IMR-90 (cell line): ENCODE measurements around the gene EXOC6. TPM values are rescaled to one million over a fixed set of nuclear protein-coding genes. Genes with fewer than 3 reads are reported as not detected.

Source experiments
- ATAC-seq: fragments of 200-7000 bp; cut with Tn5 transposase; 2 replicates; pipeline ENCODE4 v1.9.1; 2020; ENCODE audit warnings: low read depth, mild to moderate bottlenecking, moderate library complexity
- BruUV-seq: library from RNA; stranded (reverse); fragments of 400-500 nt; replicated peaks from 2 replicates; lab custom pipeline; 2021; lab: Mats Ljungman, UMichigan
- CTCF ChIA-PET: fragments of 300-600 bp; formaldehyde crosslinking; extraction: SDS; loops from one replicate; lab custom pipeline; 2021; ENCODE audit warnings: antibody characterized with exemption; lab: Yijun Ruan, JAX
- POLR2A ChIA-PET: fragments of 300-600 bp; sonication (Branson Sonifier 250); formaldehyde crosslinking; loops from one replicate; lab custom pipeline; 2022; ENCODE audit warnings: antibody characterized with exemption; ENCODE audit not compliant: unreplicated experiment; lab: Charles Lee
- DNase-seq: peaks from one replicate; pipeline ENCODE4 v3.0.0; 2013
- H2AFZ ChIP-seq: replicated peaks from 2 replicates; pipeline ENCODE3; 2013; ENCODE audit warnings: low read length, mild to moderate bottlenecking; ENCODE audit not compliant: poor library complexity
- H2AK5ac ChIP-seq: 2 replicates; pipeline ENCODE4 v1.6.1; 2013; ENCODE audit warnings: low read depth, low read length, inconsistent platforms
- H2AK9ac ChIP-seq: replicated peaks from 2 replicates; pipeline ENCODE3; 2013; ENCODE audit warnings: mild to moderate bottlenecking, low read depth, low read length, moderate library complexity; ENCODE audit not compliant: poor library complexity
- H2BK120ac ChIP-seq: 2 replicates; pipeline ENCODE4 v1.6.1; 2013; ENCODE audit warnings: low read depth, low read length, inconsistent platforms
- H2BK15ac ChIP-seq: 3 replicates; pipeline ENCODE4 v1.6.1; 2013; ENCODE audit warnings: low read depth, low read length, inconsistent platforms
- H2BK20ac ChIP-seq: 2 replicates; pipeline ENCODE4 v1.6.1; 2013; ENCODE audit warnings: low read depth, mild to moderate bottlenecking, inconsistent platforms, low read length, moderate library complexity
- H2BK5ac ChIP-seq: 2 replicates; pipeline ENCODE4 v1.6.1; 2013; ENCODE audit warnings: mild to moderate bottlenecking, low read depth, low read length, inconsistent platforms; ENCODE audit not compliant: poor library complexity, severe bottlenecking
- H3K14ac ChIP-seq: replicated peaks from 2 replicates; pipeline ENCODE4 v1.6.1; 2013; ENCODE audit warnings: low read depth, low read length, inconsistent platforms
- H3K18ac ChIP-seq: 2 replicates; pipeline ENCODE4 v1.6.1; 2013; ENCODE audit warnings: low read depth, low read length, control low read depth
- H3K23ac ChIP-seq: 2 replicates; pipeline ENCODE4 v1.6.1; 2013; ENCODE audit warnings: low read depth, low read length, inconsistent platforms
- H3K27ac ChIP-seq: 2 replicates; pipeline ENCODE4 v1.5.1; 2013; ENCODE audit warnings: mild to moderate bottlenecking, control low read depth, low read length; ENCODE audit not compliant: insufficient read depth
- H3K27me3 ChIP-seq: 2 replicates; pipeline ENCODE4 v1.6.1; 2013; ENCODE audit warnings: low read length; ENCODE audit not compliant: control insufficient read depth, insufficient read depth
- H3K36me3 ChIP-seq: 2 replicates; pipeline ENCODE4 v1.6.1; 2013; ENCODE audit warnings: low read length, mixed read lengths; ENCODE audit not compliant: control insufficient read depth, insufficient read depth
- H3K4ac ChIP-seq: 2 replicates; pipeline ENCODE4 v1.6.1; 2013; ENCODE audit warnings: low read depth, low read length, inconsistent platforms
- H3K4me1 ChIP-seq: 2 replicates; pipeline ENCODE4 v1.6.1; 2013; ENCODE audit warnings: low read length, mixed read lengths; ENCODE audit not compliant: control insufficient read depth, insufficient read depth
- H3K4me2 ChIP-seq: 2 replicates; pipeline ENCODE4 v1.6.1; 2013; ENCODE audit warnings: low read depth, mild to moderate bottlenecking, control low read depth, low read length, moderate library complexity
- H3K4me3 ChIP-seq: 2 replicates; pipeline ENCODE4 v1.5.1; 2013; ENCODE audit warnings: low read depth, mild to moderate bottlenecking, control low read depth, low read length, moderate library complexity; ENCODE audit not compliant: insufficient read depth
- H3K56ac ChIP-seq: 2 replicates; pipeline ENCODE4 v1.6.1; 2013; ENCODE audit warnings: low read length, inconsistent platforms; ENCODE audit not compliant: insufficient read depth; ENCODE audit errors: extremely low read depth
- H3K79me1 ChIP-seq, 2 experiments: 2 replicates each; pipeline ENCODE4 v1.6.1; 2013; ENCODE audit warnings: low read length in 2 of 2, inconsistent platforms in 1 of 2, low read depth in 1 of 2
- H3K9ac ChIP-seq: 2 replicates; pipeline ENCODE4 v1.6.1; 2013; ENCODE audit warnings: low read depth, low read length, control low read depth
- H3K9me1 ChIP-seq: 2 replicates; pipeline ENCODE4 v1.6.1; 2013; ENCODE audit warnings: low read length, inconsistent platforms; ENCODE audit not compliant: insufficient read depth
- H3K9me3 ChIP-seq: 2 replicates; pipeline ENCODE4 v1.6.1; 2013; ENCODE audit warnings: low read length; ENCODE audit not compliant: control insufficient read depth, insufficient read depth
- H4K20me1 ChIP-seq: 2 replicates; pipeline ENCODE4 v1.6.1; 2013; ENCODE audit warnings: low read length, inconsistent platforms; ENCODE audit not compliant: insufficient read depth
- H4K5ac ChIP-seq: 2 replicates; pipeline ENCODE4 v1.6.1; 2013; ENCODE audit warnings: mild to moderate bottlenecking, low read depth, low read length, control low read depth
- H4K8ac ChIP-seq, 2 experiments: 2 replicates each; pipeline ENCODE4 v1.6.1; 2013; ENCODE audit warnings: low read depth in 2 of 2, low read length in 2 of 2, control low read depth in 1 of 2, inconsistent platforms in 1 of 2
- H4K91ac ChIP-seq: 2 replicates; pipeline ENCODE4 v1.6.1; 2013; ENCODE audit warnings: low read depth, low read length, inconsistent platforms; ENCODE audit not compliant: insufficient read depth
- CTCF ChIP-seq: conservative IDR thresholded peaks from 2 replicates; pipeline ENCODE4 v1.5.1; 2012; ENCODE audit warnings: mild to moderate bottlenecking, low read depth, low read length, improper control_type of control experiment
- MXI1 ChIP-seq: IDR thresholded peaks from 2 replicates; pipeline ENCODE4 v1.6.1; 2012; ENCODE audit warnings: low read depth, mild to moderate bottlenecking, low read length, moderate library complexity, borderline replicate concordance
- RAD21 ChIP-seq: IDR thresholded peaks from 2 replicates; pipeline ENCODE4 v1.6.1; 2012; ENCODE audit warnings: low read length, improper control_type of control experiment
- SMC3 ChIP-seq: fragments of 150-350 bp; IDR thresholded peaks from 2 replicates; pipeline ENCODE4 v1.6.1; 2016; ENCODE audit warnings: low read depth, mild to moderate bottlenecking, antibody characterized with exemption, low read length, moderate library complexity
- WGBS, 2 experiments: methylation state at CpG; one replicate each; pipeline versions ENCODE4 v1.1.5 to v1.1.7; 2013; ENCODE audit warnings: missing lambda C conversion rate in 2 of 2; ENCODE audit not compliant: insufficient read length in 1 of 2; ENCODE audit errors: extremely low coverage in 2 of 2; 5-methylcytosine and 5-hydroxymethylcytosine counted together
- dilution Hi-C: fragments of 300-500 bp; cut with HindIII; formaldehyde crosslinking; loops from one replicate; pipeline ENCODE4 v1.14.3; 2018; ENCODE audit warnings: low sequenced_read_pairs; ENCODE audit not compliant: unreplicated experiment
- in situ Hi-C: fragments of 300-500 bp; cut with MboI; formaldehyde crosslinking; loops from 3 replicates; pipeline ENCODE4 v1.14.3; 2019; ENCODE audit warnings: low sequenced_read_pairs, inconsistent platforms, mixed read lengths
- intact Hi-C: fragments of 100-400 bp; cut with micrococcal nuclease; formaldehyde crosslinking; loops from 2 replicates; pipeline ENCODE4 v1.10.0; 2022
- polyA plus RNA-seq, 3 experiments: library from polyadenylated mRNA; depleted of rRNA; stranded (reverse); fragments of >200 nt; gene quantifications; 2 replicates each; pipeline ENCODE4 v1.2.3, GENCODE V29; 2012; ENCODE audit warnings: low replicate concordance in 1 of 3
- total RNA-seq: library from RNA; depleted of rRNA; stranded (reverse); fragments of >200 nt; gene quantifications from 2 replicates; pipeline ENCODE4 v1.2.3, GENCODE V29; 2012

Gene EXOC6
- total and polyA plus RNA-seq, 2 of the 4 experiments (the other 2 are of a cell fraction), result 4.5 to 11.5 TPM

- peak; percentile 36; the same call in 1 of the 2 replicates for TF ChIP-seq MXI1
Measured at GRCh38 chr10:92822060-92822634, 26.2 kb upstream of the EXOC6 start (continued).

DNA sequence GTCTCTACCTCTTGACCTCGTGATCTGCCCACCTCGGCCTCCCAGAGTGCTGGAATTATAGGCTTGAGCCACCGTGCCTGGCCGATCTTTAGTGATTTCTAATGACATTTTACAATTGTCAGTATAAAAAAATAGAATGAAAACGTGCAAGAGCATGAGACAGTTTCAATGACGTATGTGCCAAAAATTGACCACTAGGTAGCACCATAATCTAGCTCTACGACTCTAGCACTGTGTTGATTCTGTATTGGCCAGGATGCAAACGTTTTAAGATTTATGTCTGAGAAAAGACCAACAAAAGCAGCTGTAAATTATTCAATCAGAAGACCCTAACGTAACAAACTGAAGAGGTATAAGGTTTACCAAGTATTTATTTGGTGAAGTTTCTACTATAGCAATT lies 25.4 kb upstream of the EXOC6 start:
- H2BK5ac ChIP-seq, result peak overlapping the region; percentile 87
- peak overlapping the region; percentile 29 for H4K91ac ChIP-seq
- TF ChIP-seq MXI1 (no peak), SMC3 (0 out of 2 replicates have a peak, but pooled peaks have one; percentile 15), RAD21 (peak; percentile 46), CTCF (0 out of 2 replicates have a peak, but pooled peaks have one; percentile 30)
- H3K9ac ChIP-seq, result no peak overlapping the region
- no peak overlapping the region for H3K4me3 ChIP-seq
- H2BK120ac ChIP-seq, result peak overlapping the region; percentile 94
- H4K8ac ChIP-seq, result peak overlapping the region; percentile 24 to 92; a peak in 3 of 4 replicates
- dilution Hi-C loops, result no loop called here
- H3K36me3 ChIP-seq, result no peaks in the 10 kb centered on the region
- no peaks in the 10 kb centered on the region for H3K9me3 ChIP-seq
- CTCF ChIA-PET, result interaction anchor here (0.6 to 1.9 kb wide), 4 partner anchors 12 to 704 kb away, joined by 3 to 7 read pairs (median 4); no protein-coding TSS in a partner anchor
- H3K23ac ChIP-seq, result no peak overlapping the region
- H3K4me2 ChIP-seq, result no peak overlapping the region
- peak overlapping the region; percentile 62 for H3K14ac ChIP-seq
- H2AK9ac ChIP-seq, result no peak overlapping the region
- peak overlapping the region; percentile 31 for H2AK5ac ChIP-seq
- peak overlapping the region; percentile 95 for H2BK20ac ChIP-seq
- no peak overlapping the region for H3K56ac ChIP-seq
- no TSS peak for BruUV-seq
- H4K5ac ChIP-seq, result peak overlapping the region; percentile 27; the same call in 1 of the 2 replicates
- peak overlapping the region; percentile 89 for H3K27ac ChIP-seq
- in situ Hi-C loops, result no loop called here
- no peak for ATAC-seq
- H4K20me1 ChIP-seq, result no peaks in the 10 kb centered on the region
- DNase-seq, result peak; percentile 35
- H2BK15ac ChIP-seq, result peak overlapping the region; percentile 3; the same call in 1 of the 3 replicates
- no peak overlapping the region for H2AFZ ChIP-seq
- no peaks in the 10 kb centered on the region; a peak in 1 of 4 replicates for H3K79me1 ChIP-seq
- WGBS, 2 experiments, result 92% methylated on average over 4 of the region's 9 CpGs; no CpG with 5 or more reads in 1 of the 2 experiments
- POLR2A ChIA-PET, result interaction anchor here (0.6 kb wide), 1 partner anchor 133 kb away, joined by 4 read pairs; the partner anchor contains the start of gene HHEX
- H3K4ac ChIP-seq, result peak overlapping the region; percentile 62
- H3K27me3 ChIP-seq, result no peaks in the 10 kb centered on the region
- intact Hi-C loops, result loop anchor here (5.0 kb wide), 1 partner anchor 131 kb away; no protein-coding TSS in a partner anchor
- peak overlapping the region; percentile 94 for H3K18ac ChIP-seq
- no peaks in the 10 kb centered on the region; the same call in 1 of the 2 replicates for H3K9me1 ChIP-seq
- H3K4me1 ChIP-seq, result peaks cover 9% of the 10 kb centered on the region
